Activated effector memory CD4-positive, alpha-beta T cell treated with Interleukin-2 at 50 U/mL for 16 hours (primary cell): ENCODE results near the gene MAFB.
"Not testable (repeated sequence)": the region's sequence is repeated elsewhere in the genome, so short reads cannot be mapped to it uniquely, and the experiment has no call there.

Experiments used
- DNase-seq: peaks from one replicate; pipeline ENCODE4 v3.0.0-alpha.2; 2020

The MAFB gene

DNA sequence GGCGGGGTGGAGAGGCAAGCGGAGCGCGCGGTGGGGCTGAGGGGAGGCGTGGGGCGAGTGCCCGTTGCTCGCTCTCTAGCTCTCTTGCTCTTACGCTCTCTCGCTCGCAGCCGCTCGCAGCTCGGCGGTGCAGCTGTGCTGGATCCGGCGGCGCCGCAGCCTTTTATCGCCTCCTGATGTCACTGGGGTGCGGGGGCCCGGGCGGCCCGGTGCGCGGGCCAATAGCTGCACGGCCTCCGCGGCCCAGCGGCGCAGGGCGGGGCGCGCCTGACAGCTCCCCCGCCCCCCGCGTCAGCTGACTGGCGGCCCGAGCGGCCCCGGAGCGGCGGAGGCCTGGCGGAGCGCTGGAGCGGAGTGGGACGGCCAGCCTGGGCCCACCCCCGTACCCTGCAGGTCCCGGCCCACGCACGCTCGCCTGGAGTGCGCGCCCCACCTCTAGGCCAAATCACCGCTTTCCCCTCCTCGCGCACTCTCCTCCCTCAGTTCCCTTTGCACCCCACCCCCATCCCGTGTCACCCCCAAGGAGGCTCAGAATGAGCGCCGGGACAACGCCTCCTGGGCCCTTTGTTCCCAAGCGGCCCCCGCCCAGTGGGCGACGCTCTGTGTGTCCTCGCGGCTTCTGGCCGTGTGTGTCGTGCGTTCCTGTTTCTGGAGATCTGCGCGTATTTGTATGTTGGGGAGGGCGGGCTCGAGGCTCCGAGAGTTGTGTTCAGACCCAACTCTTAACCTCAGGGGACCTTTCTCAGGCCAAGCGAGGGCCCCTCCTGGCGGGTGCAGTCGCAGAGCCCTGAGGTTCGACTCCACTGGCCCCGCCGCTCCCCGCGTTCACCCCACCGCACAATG is at the start of gene MAFB:
MAFB (minus strand) TSS at position 137 of the 843 bp plus-strand sequence. CDS start 386 bp downstream, outside the sequence.
- no peak for DNase-seq

- DNase-seq = not testable (repeated sequence)
These were observed 47.4 kb upstream of the MAFB start for GRCh38 chr20:40736468-40736867.

DNA sequence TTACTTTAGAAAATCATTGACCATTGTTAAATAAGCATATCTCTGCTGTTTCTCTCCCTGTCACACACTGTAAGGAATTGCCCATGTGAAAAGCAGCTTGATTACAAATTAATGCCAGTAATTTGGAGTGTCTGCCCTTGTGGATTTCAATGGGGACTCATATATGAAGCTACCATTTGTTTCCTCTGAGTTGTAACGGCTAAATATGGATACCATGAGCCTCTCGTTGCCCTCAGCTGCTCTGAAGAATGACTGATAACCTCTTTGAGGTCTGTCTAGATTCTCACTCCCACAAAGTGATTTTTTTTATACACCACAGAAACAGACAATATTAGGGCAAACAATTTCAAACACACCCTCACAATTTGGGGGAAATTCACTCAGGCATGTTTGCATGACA is 40.0 kb upstream of the MAFB start:
- DNase-seq = no peak

DNA sequence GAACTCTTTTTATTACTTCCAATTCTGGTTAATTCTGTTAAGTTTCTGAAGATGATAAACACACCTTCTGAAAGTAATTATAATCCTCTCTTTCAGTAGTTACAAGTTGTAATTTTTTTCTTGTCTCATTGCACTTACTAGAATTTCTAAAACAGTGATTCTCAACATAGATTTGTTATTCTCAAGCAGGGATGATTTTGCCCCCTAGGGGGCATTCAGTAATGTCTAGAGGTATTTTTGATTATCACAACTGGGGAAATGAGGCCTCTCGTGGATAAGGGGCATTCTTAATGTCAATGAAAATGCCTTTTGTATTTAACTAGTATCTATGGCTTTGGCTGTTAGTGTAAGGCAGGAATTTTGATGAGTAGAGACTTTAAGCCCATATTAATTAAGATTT is 39.4 kb upstream of the MAFB start:
- no peak for DNase-seq

DNA sequence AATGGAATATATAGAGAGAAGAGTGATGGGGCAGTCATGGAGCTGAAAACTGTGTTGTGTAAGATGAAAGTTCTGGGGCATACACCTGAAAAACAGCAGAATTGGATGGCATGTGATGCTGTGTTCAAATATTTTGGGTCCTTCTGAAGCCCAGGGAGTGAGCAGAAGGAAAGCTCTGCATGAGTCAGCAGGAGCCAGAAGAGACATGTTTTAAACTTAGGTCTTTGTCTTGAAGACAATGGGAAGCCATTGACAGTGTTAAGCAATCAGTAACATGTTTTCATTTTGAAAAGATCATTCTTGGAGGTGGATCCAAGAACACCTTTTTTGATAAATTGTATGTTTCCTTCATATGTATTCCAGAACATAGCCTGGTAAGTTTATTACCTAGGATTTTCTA is 38.9 kb upstream of the MAFB start:
- no peak for DNase-seq

DNA sequence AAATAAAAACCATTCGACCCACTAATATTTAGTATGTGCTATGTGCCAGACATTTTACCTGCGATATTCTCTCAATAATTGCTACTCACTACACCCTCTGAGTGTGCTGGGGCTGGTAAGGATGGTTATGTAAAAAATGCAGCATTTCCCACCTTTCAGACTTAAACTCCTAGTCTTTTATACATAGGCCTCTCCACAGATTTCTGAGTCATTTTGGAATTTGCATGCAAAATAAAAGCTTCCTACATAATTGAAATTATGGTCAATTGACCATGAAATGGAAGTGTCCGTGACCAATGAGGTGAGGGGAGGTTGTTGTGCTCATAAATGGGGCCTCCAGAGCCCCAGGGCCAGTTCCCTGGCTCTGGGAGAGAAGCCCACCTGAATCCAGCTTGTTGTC is 37.7 kb upstream of the MAFB start:
- no peak for DNase-seq

GRCh38 chr20:40724566-40724965 is 35.5 kb upstream of the MAFB start:
- no peak for DNase-seq

DNA sequence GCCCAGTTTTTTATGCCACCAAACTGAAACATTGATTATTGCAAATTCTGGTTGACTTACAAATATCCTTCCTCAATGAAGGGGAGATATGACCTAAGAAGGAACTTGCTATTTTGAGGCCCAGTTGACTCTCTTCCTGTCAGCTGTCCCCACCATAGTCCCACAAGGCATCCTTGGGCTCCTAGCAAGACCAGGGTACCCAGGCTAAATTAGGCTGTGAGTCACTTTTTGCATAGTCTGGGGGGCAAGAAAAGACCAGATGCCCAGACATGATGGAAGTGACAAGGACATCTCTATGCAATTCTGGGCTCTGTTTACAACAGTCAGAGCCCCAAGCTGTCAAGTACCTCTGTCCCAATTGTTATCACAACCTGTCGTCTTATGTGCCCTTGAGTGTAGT is 31.8 kb upstream of the MAFB start:
- no peak for DNase-seq

DNA sequence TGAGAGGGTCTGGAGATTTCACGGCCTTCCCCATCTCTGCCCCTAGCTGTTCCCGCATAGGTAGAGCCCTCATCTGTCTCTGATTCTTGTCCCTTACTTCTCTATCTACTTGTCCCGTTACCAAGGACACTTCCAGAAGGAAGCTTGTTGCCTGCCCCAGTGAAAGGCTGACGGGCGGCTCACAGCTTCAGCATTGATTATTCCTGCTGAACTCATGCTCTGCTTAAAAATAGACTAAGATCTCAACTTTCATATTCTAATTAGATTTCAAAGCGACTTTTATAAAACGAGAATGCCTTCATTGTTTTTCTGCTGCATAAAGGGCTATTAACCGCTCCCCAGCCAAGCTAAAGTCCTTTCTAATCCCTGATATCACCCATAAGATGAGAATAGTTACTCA is 31.1 kb upstream of the MAFB start:
- DNase-seq = no peak

DNA sequence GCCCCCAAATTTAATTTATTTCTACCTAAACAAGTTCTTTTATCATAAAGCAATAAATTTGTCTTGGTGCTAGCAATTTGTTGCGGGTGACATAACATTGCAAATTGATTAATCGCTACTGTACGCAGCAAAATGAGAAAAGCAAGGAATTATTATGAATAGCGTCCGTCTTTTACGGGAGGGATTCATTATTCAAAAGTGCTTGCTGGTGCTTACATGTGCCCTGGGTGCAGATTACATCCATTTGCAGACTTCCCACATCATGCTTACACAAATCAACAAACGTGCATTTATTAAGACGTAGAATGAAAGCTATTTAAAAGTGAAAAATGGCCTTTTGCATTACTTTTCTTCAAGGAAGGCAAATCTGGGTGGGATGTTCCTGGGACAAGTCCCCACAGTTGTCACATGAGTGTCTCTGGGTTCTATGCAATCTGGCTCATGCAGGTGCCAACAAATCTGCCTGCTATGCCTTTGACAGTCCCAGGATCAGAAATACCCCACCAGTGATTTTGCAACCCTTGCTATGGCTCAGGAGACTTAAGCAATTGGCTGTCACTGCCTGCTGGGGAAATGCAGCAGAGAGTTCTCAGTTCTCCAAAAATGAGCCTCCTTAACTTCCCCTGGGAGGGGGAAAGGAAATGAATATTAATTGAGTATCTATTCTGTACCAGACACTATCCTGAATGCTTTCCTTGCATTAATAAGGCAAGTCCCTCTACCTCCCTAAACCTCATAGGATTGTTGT is 30.1 kb upstream of the MAFB start:
- DNase-seq = no peak

- DNase-seq = no peak
These were observed 29.4 kb upstream of the MAFB start for GRCh38 chr20:40718214-40718977.

- no peak for DNase-seq
These were observed 28.4 kb upstream of the MAFB start for GRCh38 chr20:40717343-40717865.

GRCh38 chr20:40715491-40715890 is 26.5 kb upstream of the MAFB start:
- no peak for DNase-seq

GRCh38 chr20:40714916-40715315 is 25.9 kb upstream of the MAFB start:
- no peak for DNase-seq

DNA sequence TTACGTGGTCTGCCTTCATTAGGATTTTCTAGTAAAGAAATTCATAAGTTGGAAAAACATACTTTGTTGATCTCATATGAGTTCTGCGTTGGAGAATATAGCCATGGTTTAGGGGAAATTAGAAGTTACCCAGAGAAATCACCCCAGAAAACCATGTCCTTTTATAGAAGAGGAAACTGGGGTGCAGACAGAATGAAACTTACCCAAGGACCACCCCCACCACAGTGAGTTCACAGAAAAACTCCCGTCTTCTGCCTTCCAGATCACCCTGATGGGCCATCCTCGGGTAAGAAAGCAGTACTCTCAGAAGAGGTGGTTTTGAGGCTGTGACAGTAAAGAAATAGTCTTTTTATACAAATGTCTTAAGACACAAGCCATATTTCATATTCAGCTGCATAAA is 25.1 kb upstream of the MAFB start:
- no peak for DNase-seq

DNA sequence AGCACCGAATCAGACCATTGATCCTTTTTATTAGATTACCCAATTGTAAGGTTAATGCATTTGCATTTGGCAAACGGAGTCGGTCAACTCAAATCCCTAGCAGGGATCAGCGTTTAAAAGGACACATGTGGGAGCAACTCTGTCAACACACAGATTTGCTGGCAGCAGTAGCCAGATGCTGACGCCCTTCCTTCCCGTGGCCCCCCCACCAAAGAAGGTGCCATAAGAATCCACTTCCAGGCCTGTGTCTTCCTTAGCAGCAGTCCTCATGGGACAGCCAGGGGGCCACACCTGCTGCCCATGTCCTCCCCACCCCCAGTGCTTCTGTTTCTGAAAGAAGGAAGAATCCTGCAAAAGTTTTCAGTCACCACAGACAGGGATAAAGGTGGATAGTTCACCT is 24.5 kb upstream of the MAFB start:
- DNase-seq = no peak

DNA sequence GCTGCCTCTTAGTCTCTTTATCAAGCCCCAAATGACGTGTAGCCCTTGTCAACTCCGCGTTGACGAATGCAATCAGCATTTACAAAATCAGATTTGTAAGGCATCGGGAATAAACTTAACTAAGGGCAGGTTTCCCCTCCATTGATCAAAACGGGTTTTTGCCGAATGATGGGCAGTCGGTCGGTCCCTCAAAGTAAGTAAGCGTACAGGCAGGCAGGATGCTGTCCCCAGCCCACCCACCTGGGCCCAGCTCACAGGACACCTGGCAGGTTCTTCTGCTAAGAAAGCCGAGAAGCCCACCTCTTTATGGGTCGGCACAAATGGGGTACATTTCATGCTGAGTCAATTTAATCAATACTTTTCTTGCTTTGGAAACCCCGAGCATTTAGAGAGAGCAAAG is 22.0 kb upstream of the MAFB start:
- no peak for DNase-seq

- DNase-seq = no peak
These were observed 21.6 kb upstream of the MAFB start for GRCh38 chr20:40710603-40711002.

- DNase-seq = no peak
These were observed 18.0 kb upstream of the MAFB start for GRCh38 chr20:40706977-40707582.

GRCh38 chr20:40705413-40705812 is 16.4 kb upstream of the MAFB start:
- DNase-seq = no peak

DNA sequence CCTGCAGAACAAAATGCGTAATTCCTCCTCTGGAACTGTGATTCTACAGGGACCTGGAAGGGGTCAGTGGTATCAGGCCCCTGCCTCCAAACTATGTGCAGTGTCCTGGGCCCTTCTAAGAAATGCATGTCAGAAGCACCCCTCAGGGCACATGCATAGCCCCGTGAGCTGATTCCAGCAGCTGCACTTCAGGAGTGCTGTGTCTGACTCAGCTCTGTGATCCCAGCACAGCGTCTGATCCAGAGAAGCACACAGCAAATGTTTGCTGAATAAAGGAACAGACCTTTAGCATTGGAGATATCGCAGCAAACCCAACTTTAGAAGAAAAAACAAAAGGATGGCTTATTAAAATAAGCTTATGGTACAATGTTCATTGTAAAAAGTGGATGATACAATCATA is 15.8 kb upstream of the MAFB start:
- no peak for DNase-seq

- DNase-seq = no peak
These were observed 15.0 kb upstream of the MAFB start for GRCh38 chr20:40703975-40704530.

DNA sequence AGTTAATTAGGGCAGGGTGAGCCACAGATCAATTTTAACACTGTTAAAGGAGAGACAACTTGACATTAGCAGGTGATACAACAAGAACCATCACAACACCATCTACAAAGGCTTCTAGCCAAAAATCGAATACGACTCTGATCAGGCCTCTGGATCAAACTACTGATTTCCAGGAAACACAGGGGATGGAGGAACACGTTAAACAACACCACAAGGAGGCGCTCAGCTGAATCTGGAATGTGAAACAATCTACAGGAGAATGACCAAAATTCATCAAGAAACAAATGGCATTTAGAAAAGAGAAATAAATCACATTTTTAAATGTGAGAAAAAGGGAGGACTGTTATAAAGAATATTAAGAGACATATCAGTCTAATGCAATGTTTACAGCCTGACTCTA is 13.5 kb upstream of the MAFB start:
- no peak for DNase-seq
